ENCODE data around the gene CHMP1A. TPM values are rescaled to one million over a fixed set of nuclear protein-coding genes. Genes with fewer than 3 reads are reported as not detected.

The CHMP1A gene
- total RNA-seq, 3 donors from 2014 or later (not counting 1 experiment from before 2014, with no cell fraction given), result 124 to 135 (median 134) TPM

DNA sequence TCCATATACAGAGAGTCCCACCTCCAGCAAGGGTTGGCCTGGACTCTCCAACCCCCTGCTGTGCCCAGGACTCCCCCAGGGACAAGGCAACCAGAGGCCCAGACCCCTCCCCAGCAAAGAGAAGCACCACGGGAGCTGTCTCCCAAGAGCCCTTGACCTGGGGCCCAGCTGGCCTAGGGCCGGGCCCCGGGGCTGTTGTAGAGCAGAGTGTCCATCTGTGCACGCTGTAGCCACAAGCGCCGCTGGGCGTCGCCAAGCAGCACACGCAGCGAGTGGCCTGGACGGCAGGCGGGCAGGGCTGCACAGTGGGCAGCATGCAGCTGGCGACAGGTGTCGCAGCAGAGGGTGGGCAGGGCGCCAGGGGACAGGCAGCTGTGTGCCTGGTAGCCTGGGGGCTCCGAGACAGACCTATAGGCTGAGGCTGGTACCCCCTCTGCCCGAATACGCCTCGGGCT, 39.7 kb upstream of the CHMP1A start:
- H3K27ac Mint-ChIP-seq, result peak overlapping the region; percentile 23 to 80
- H3K27me3 Mint-ChIP-seq (ENCODE audit: low read depth in 2 of 2), result no peaks in the 10 kb centered on the region
- peaks cover 12 to 41% of the 10 kb centered on the region in 2 donors for H3K4me1 Mint-ChIP-seq
- Histone ChIP-seq H3K36me3 (ENCODE audit: control insufficient read depth, insufficient read depth, low read length) (peaks cover 23% of the 10 kb centered on the region), H3K27me3 (ENCODE audit: control insufficient read depth, insufficient read depth, low read length) (no peaks in the 10 kb centered on the region), H3K4me3 (ENCODE audit: low read length) (no peak overlapping the region), H3K27ac (ENCODE audit: low read length) (no peak overlapping the region), H3K4me1 (ENCODE audit: control insufficient read depth, insufficient read depth, low read length) (peaks cover 46% of the 10 kb centered on the region), H3K9me3 (ENCODE audit: control insufficient read depth, insufficient read depth, low read length) (no peaks in the 10 kb centered on the region)
- H3K9me3 Mint-ChIP-seq, result no peaks in the 10 kb centered on the region
- WGBS (ENCODE audit: insufficient coverage), result 90% methylated on average over 19 of the region's 19 CpGs
- H3K36me3 Mint-ChIP-seq, result no peaks in the 10 kb centered on the region
- intact Hi-C loops (cut with micrococcal nuclease), result no loop called here
- ATAC-seq (no peak), DNase-seq (no peak)
- no peak overlapping the region for H3K4me3 Mint-ChIP-seq
- TF ChIP-seq, protein P1, sequence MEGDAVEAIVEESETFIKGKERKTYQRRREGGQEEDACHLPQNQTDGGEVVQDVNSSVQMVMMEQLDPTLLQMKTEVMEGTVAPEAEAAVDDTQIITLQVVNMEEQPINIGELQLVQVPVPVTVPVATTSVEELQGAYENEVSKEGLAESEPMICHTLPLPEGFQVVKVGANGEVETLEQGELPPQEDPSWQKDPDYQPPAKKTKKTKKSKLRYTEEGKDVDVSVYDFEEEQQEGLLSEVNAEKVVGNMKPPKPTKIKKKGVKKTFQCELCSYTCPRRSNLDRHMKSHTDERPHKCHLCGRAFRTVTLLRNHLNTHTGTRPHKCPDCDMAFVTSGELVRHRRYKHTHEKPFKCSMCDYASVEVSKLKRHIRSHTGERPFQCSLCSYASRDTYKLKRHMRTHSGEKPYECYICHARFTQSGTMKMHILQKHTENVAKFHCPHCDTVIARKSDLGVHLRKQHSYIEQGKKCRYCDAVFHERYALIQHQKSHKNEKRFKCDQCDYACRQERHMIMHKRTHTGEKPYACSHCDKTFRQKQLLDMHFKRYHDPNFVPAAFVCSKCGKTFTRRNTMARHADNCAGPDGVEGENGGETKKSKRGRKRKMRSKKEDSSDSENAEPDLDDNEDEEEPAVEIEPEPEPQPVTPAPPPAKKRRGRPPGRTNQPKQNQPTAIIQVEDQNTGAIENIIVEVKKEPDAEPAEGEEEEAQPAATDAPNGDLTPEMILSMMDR (IDR thresholded peaks at IDR 0.05), result no peak

DNA sequence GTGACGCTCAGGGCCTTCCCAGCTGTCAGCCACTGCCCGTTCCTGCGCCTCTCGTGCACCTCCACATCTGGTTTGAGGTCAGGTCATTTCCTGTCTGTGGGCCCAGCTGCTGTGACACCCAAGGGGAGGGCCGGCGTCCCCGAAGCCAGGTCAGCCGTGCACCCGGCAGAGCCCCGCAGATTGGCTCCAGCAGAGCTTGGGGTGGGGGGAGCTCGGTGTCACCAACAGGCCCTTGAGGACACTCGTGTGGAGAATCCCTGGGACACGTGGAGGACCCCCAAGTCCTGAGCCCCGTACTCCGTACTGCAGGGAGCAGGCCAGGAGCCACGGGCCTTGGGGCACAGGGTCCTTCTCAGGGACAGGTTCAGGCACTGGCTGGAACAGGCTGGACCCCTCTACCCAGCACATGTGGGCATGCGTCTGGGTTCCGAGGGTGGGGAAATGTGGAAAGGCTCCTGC, 39.2 kb upstream of the CHMP1A start:
- intact Hi-C loops (cut with micrococcal nuclease), result no loop called here
- H3K4me3 Mint-ChIP-seq, result peak overlapping the region; percentile 57
- peak; percentile 58 to 67 for DNase-seq

DNA sequence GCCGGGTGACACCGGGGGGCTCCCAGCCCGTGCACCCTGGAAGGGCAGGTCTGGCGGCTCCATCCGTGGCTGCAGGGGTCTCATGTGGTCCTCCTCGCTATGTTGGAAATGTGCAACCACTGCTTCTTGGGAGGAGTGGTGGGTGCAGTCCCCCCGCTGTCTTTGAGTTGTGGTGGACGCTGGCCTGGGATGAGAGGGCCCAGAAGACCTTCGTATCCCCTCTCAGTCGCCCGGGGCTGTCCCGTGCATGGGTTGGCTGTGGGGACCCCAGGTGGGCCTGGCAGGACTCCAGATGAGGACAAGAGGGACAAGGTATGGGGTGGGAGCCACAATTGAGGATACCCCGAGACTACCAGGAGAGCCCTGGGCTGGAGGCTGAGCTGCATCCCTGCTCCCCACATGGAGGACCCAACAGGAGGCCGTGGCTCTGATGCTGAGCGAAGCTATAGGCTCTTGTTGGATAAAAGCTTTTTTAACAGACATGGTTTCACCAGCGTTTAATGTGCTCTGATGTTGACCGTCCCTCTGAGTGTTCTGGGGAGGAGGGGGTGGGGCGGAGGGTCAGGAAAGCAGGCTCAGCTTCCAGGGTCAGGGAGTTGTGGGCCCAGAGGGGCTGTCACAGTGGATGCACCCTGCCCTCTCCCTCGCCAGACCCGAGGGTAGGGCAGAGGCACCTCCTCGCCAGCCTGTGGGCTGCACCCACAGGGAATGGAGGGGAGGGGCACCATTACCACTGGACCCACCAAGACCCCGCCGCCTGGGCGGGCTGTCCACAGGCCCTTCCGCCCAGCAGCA, 38.6 kb upstream of the CHMP1A start:
- Histone ChIP-seq H3K4me1 (ENCODE audit: control insufficient read depth, insufficient read depth, low read length) (peaks cover 43% of the 10 kb centered on the region), H3K9me3 (ENCODE audit: control insufficient read depth, insufficient read depth, low read length) (no peaks in the 10 kb centered on the region), H3K27ac (ENCODE audit: low read length) (no peak overlapping the region), H3K27me3 (ENCODE audit: control insufficient read depth, insufficient read depth, low read length) (no peaks in the 10 kb centered on the region), H3K4me3 (ENCODE audit: low read length) (no peak overlapping the region), H3K36me3 (ENCODE audit: control insufficient read depth, insufficient read depth, low read length) (peaks cover 33% of the 10 kb centered on the region)
- peak overlapping the region; percentile 23 to 80 for H3K27ac Mint-ChIP-seq
- intact Hi-C loops (cut with micrococcal nuclease), result no loop called here
- peaks cover 12 to 41% of the 10 kb centered on the region in 2 donors for H3K4me1 Mint-ChIP-seq
- no peaks in the 10 kb centered on the region for H3K36me3 Mint-ChIP-seq
- no peaks in the 10 kb centered on the region for H3K27me3 Mint-ChIP-seq (ENCODE audit: low read depth in 2 of 2)
- TF ChIP-seq, protein P1 (IDR thresholded peaks at IDR 0.05), result no peak
- H3K4me3 Mint-ChIP-seq, result peak overlapping the region; percentile 57
- ATAC-seq (no peak), DNase-seq (no peak)
- no peaks in the 10 kb centered on the region for H3K9me3 Mint-ChIP-seq
- WGBS (ENCODE audit: insufficient coverage), result 64% methylated on average over 25 of the region's 25 CpGs

More for the DNA sequence above, 39.2 kb upstream of the CHMP1A start:
- H3K4me3 ChIP-seq (ENCODE audit: low read length), result no peak overlapping the region
- peak; percentile 25 to 44 (median 43) for ATAC-seq
- TF ChIP-seq, protein P1 (IDR thresholded peaks at IDR 0.05), result no peak
- H3K9me3 ChIP-seq (ENCODE audit: control insufficient read depth, insufficient read depth, low read length), result no peaks in the 10 kb centered on the region
- H3K4me1 ChIP-seq (ENCODE audit: control insufficient read depth, insufficient read depth, low read length), result peaks cover 43% of the 10 kb centered on the region
- no peaks in the 10 kb centered on the region for H3K27me3 ChIP-seq (ENCODE audit: control insufficient read depth, insufficient read depth, low read length)
- H3K36me3 ChIP-seq (ENCODE audit: control insufficient read depth, insufficient read depth, low read length), result peaks cover 28% of the 10 kb centered on the region
- Mint-ChIP-seq H3K27me3 (ENCODE audit: low read depth in 2 of 2) (no peaks in the 10 kb centered on the region), H3K27ac (peak overlapping the region; percentile 23 to 80), H3K9me3 (no peaks in the 10 kb centered on the region), H3K36me3 (no peaks in the 10 kb centered on the region), H3K4me1 (peaks cover 12 to 41% of the 10 kb centered on the region in 2 donors)
- no peak overlapping the region for H3K27ac ChIP-seq (ENCODE audit: low read length)
- WGBS (ENCODE audit: insufficient coverage), result 22% methylated on average over 18 of the region's 18 CpGs
